NCI-H446 treated with DMSO at 0.1 percent for 48 hours (cell line): ENCODE measurements around the gene NBAS.

Experiments
- DNase-seq: peaks from one replicate; lab custom pipeline; 2025; lab: John Stamatoyannopoulos, UW

Gene NBAS

GRCh38 chr2:15127301-15127700 lies 433.8 kb downstream of the NBAS start:
- no peak for DNase-seq

DNA sequence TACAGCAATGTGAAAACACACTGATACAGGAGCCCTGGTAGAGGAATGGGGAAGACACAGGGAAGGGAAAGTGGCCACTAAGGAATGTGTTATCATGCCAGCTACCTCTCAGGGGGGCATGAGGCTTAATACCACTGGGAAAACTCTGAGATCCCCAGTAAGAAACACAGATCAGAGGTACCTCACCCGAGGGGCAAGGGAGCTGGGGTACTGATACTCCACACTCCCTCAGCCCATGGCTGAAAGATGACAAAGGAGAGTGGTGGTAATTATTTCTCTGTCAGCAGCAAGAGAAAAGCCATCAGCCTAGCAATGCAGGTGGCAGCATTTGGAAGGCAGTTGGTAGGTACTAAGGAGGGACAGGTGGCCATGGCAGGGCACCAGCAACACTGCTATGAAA lies 434.8 kb downstream of the NBAS start:
- DNase-seq = no peak

- no peak for DNase-seq
These were observed 438.2 kb downstream of the NBAS start for GRCh38 chr2:15122915-15123314.

GRCh38 chr2:15120631-15121030 lies 440.5 kb downstream of the NBAS start:
- no peak for DNase-seq

- no peak for DNase-seq
These were observed 441.4 kb downstream of the NBAS start for GRCh38 chr2:15119722-15120175.

DNA sequence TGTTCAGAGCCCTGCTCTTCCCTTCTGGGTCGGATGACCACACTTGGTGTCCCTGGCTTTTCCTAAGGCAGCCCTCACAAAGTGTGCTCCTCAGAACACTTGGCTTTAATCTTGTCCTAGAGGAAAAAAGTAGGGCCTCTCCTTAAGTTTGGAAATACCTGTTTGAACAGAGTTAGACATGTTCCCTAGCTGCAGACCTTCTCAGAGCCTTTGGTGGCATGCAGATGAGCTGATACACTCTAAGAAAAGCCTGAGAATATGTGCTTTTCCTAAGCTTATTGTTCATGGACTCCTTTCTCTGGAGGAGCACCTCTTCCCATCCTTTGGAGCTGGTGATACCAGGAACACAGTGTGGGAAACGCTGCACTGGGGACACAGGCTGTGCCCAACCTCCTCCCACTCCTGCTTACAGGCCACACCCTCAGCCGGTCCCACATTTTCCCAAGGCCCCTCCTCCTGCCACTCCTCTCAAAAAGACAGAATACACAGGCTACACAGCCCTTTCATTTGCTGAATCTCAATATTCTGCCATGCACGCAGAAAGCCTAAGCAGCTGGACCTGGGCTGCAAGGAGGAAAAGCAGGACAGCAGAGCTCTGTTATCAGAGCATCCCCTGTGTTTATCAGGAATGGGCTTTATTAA lies 443.6 kb downstream of the NBAS start:
- DNase-seq = no peak
